HEK293T (cell line): ENCODE data around the gene CPVL.

Experiments used
- BHLHE40 ChIP-seq: fragments of 450-650 bp; IDR thresholded peaks from 2 replicates; pipeline ENCODE4 v1.6.1; 2016; ENCODE audit warnings: mild to moderate bottlenecking, moderate library complexity, borderline replicate concordance
- FOXK2 ChIP-seq: fragments of 450-650 bp; IDR thresholded peaks from 2 replicates; pipeline ENCODE4 v1.6.1; 2016; ENCODE audit warnings: mild to moderate bottlenecking
- NFRKB ChIP-seq: fragments of 450-650 bp; IDR thresholded peaks from 2 replicates; pipeline ENCODE4 v1.6.1; 2016; ENCODE audit warnings: mild to moderate bottlenecking, moderate library complexity
- PKNOX1 ChIP-seq: fragments of 450-650 bp; IDR thresholded peaks from 2 replicates; pipeline ENCODE4 v1.6.1; 2016
- SP1 ChIP-seq: fragments of 450-650 bp; IDR thresholded peaks from 2 replicates; pipeline ENCODE4 v1.6.1; 2017
- TARDBP ChIP-seq: fragments of 450-650 bp; IDR thresholded peaks from 2 replicates; pipeline ENCODE4 v1.6.1; 2016

- TF ChIP-seq PKNOX1 (no peak), SP1 (no peak), NFRKB (no peak), FOXK2 (no peak), BHLHE40 (no peak), TARDBP (no peak)
These were observed 153.0 kb downstream of the CPVL start for GRCh38 chr7:28993371-28993770.
